ENCODE measurements around the gene PPRC1. TPM values are rescaled to one million over a fixed set of nuclear protein-coding genes. Genes with fewer than 3 reads are reported as not detected.

PPRC1 gene
- total and polyA plus RNA-seq, 4 donors = 4.9 to 10.1 (median 8.7) TPM

- H3K9me3 ChIP-seq (ENCODE audit: control insufficient read depth in 4 of 4, low read length in 3 of 4) = no peaks in the 10 kb centered on the region
- 86% methylated on average over 5 of the region's 5 CpGs for WGBS
- no peaks in the 10 kb centered on the region for H3K36me3 ChIP-seq (ENCODE audit: control insufficient read depth in 4 of 4, insufficient read depth in 3 of 4, low read depth in 1 of 4, low read length in 3 of 4)
- DNase-seq (ENCODE audit: low spot score) = no peak
- H3K4me3 ChIP-seq (ENCODE audit: low read depth in 1 of 3, low read length in 3 of 3) = no peak overlapping the region
- TF ChIP-seq CTCF (IDR thresholded peaks at IDR 0.05; ENCODE audit: low read depth, low read length, missing input control) = no peak
- no peak for TF ChIP-seq ATF3 (IDR thresholded peaks at IDR 0.05)
- no peak for TF ChIP-seq FOXA1 (IDR thresholded peaks at IDR 0.05)
- TF ChIP-seq EGR1 (IDR thresholded peaks at IDR 0.05; ENCODE audit: low read depth in 2 of 2) = no peak
- no peak for TF ChIP-seq JUND (IDR thresholded peaks at IDR 0.05)
- TF ChIP-seq YY1 (IDR thresholded peaks at IDR 0.05) = no peak
- TF ChIP-seq GABPA (IDR thresholded peaks at IDR 0.05 in 1 of 2, conservative IDR thresholded peaks at IDR 0.05 in 1 of 2) = no peak
- TF ChIP-seq HNF4G (IDR thresholded peaks at IDR 0.05) = no peak
- no peak for TF ChIP-seq SP1 (IDR thresholded peaks at IDR 0.05)
- TF ChIP-seq REST (IDR thresholded peaks at IDR 0.05) = no peak
- H3K27ac ChIP-seq (ENCODE audit: low read depth in 1 of 2, low read length in 2 of 2) = no peak overlapping the region
- no peak overlapping the region for H3K9ac ChIP-seq (ENCODE audit: low read depth in 1 of 2, low read length in 2 of 2)
- H3K27me3 ChIP-seq (ENCODE audit: control insufficient read depth in 4 of 4, insufficient read depth in 4 of 4, low read length in 3 of 4) = no peaks in the 10 kb centered on the region
- H3K4me1 ChIP-seq (ENCODE audit: control insufficient read depth in 4 of 4, insufficient read depth in 4 of 4, low read length in 3 of 4) = no peaks in the 10 kb centered on the region
These were observed 31.7 kb upstream of the PPRC1 start for GRCh38 chr10:102101152-102101551.

- Histone ChIP-seq H3K27me3 (ENCODE audit: control insufficient read depth in 4 of 4, insufficient read depth in 4 of 4, low read length in 3 of 4) (no peaks in the 10 kb centered on the region), H3K4me3 (ENCODE audit: low read depth in 1 of 3, low read length in 3 of 3) (no peak overlapping the region), H3K36me3 (ENCODE audit: control insufficient read depth in 4 of 4, insufficient read depth in 3 of 4, low read depth in 1 of 4, low read length in 3 of 4) (peaks cover 0 to 3% (median under 1%) of the 10 kb centered on the region in 4 donors), H3K9me3 (ENCODE audit: control insufficient read depth in 4 of 4, low read length in 3 of 4) (no peaks in the 10 kb centered on the region), H3K4me1 (ENCODE audit: control insufficient read depth in 4 of 4, insufficient read depth in 4 of 4, low read length in 3 of 4) (no peaks in the 10 kb centered on the region), H3K9ac (ENCODE audit: low read depth in 1 of 2, low read length in 2 of 2) (no peak overlapping the region), H3K27ac (ENCODE audit: low read depth in 1 of 2, low read length in 2 of 2) (no peak overlapping the region)
- DNase-seq (ENCODE audit: low spot score) = no peak
- WGBS = 74% methylated on average over 1 of the region's 1 CpG
- TF ChIP-seq REST (IDR thresholded peaks at IDR 0.05) (no peak), ATF3 (IDR thresholded peaks at IDR 0.05) (no peak), MAX (IDR thresholded peaks at IDR 0.05) (no peak), SP1 (IDR thresholded peaks at IDR 0.05) (no peak), NR2F2 (IDR thresholded peaks at IDR 0.05) (no peak), YY1 (IDR thresholded peaks at IDR 0.05) (no peak), JUND (IDR thresholded peaks at IDR 0.05) (no peak), EGR1 (IDR thresholded peaks at IDR 0.05; ENCODE audit: low read depth in 2 of 2) (no peak), HNF4G (IDR thresholded peaks at IDR 0.05) (no peak), TAF1 (conservative IDR thresholded peaks at IDR 0.05) (no peak), RAD21 (IDR thresholded peaks at IDR 0.05) (no peak), GABPA (IDR thresholded peaks at IDR 0.05 in 1 of 2, conservative IDR thresholded peaks at IDR 0.05 in 1 of 2) (no peak), RXRA (IDR thresholded peaks at IDR 0.05) (no peak), CTCF (IDR thresholded peaks at IDR 0.05; ENCODE audit: low read depth, low read length, missing input control) (no peak), FOXA2 (IDR thresholded peaks at IDR 0.05) (no peak)
- TF ChIP-seq, protein P1, sequence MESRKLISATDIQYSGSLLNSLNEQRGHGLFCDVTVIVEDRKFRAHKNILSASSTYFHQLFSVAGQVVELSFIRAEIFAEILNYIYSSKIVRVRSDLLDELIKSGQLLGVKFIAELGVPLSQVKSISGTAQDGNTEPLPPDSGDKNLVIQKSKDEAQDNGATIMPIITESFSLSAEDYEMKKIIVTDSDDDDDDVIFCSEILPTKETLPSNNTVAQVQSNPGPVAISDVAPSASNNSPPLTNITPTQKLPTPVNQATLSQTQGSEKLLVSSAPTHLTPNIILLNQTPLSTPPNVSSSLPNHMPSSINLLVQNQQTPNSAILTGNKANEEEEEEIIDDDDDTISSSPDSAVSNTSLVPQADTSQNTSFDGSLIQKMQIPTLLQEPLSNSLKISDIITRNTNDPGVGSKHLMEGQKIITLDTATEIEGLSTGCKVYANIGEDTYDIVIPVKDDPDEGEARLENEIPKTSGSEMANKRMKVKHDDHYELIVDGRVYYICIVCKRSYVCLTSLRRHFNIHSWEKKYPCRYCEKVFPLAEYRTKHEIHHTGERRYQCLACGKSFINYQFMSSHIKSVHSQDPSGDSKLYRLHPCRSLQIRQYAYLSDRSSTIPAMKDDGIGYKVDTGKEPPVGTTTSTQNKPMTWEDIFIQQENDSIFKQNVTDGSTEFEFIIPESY (IDR thresholded peaks at IDR 0.05) = no peak
These were observed 30.4 kb upstream of the PPRC1 start for GRCh38 chr10:102102421-102102820.
